Muscle layer of colon (tissue), 2 donors: ENCODE measurements around the gene RAB26.

Experiments used
- H3K27ac ChIP-seq: one replicate; pipeline ENCODE4 v1.7.0; 2013; ENCODE audit warnings: low read depth, mild to moderate bottlenecking, low read length, moderate library complexity
- H3K27me3 ChIP-seq, 2 donors: one replicate each; pipeline ENCODE4 v1.7.0; 2013; ENCODE audit warnings: low read length in 2 of 2, mild to moderate bottlenecking in 2 of 2; ENCODE audit not compliant: insufficient read depth in 2 of 2, control insufficient read depth in 1 of 2
- H3K36me3 ChIP-seq: one replicate; pipeline ENCODE4 v1.7.0; 2013; ENCODE audit warnings: mild to moderate bottlenecking, low read length; ENCODE audit not compliant: insufficient read depth
- H3K4me1 ChIP-seq: one replicate; pipeline ENCODE4 v1.7.0; 2013; ENCODE audit warnings: mild to moderate bottlenecking, low read length; ENCODE audit not compliant: insufficient read depth
- H3K4me3 ChIP-seq, 2 donors: one replicate each; pipeline ENCODE4 v1.7.0; 2013; ENCODE audit warnings: low read length in 2 of 2, low read depth in 1 of 2, mild to moderate bottlenecking in 1 of 2, moderate library complexity in 1 of 2
- H3K9ac ChIP-seq: one replicate; pipeline ENCODE4 v1.7.0; 2013; ENCODE audit warnings: low read length
- H3K9me3 ChIP-seq: one replicate; pipeline ENCODE4 v1.7.0; 2013; ENCODE audit warnings: mild to moderate bottlenecking, low read length
- donor health status: abdominal sarcoma.
- donor health status: Adenocarcinoma of cecum.

The RAB26 gene

GRCh38 chr16:2171601-2172178, 23.3 kb downstream of the RAB26 start:
- no peak overlapping the region for H3K9ac ChIP-seq
- no peak overlapping the region for H3K27ac ChIP-seq
- H3K27me3 ChIP-seq = no peaks in the 10 kb centered on the region
- H3K36me3 ChIP-seq = peaks cover 50% of the 10 kb centered on the region
- H3K4me1 ChIP-seq = no peaks in the 10 kb centered on the region
- no peak overlapping the region for H3K4me3 ChIP-seq
- no peaks in the 10 kb centered on the region for H3K9me3 ChIP-seq

DNA sequence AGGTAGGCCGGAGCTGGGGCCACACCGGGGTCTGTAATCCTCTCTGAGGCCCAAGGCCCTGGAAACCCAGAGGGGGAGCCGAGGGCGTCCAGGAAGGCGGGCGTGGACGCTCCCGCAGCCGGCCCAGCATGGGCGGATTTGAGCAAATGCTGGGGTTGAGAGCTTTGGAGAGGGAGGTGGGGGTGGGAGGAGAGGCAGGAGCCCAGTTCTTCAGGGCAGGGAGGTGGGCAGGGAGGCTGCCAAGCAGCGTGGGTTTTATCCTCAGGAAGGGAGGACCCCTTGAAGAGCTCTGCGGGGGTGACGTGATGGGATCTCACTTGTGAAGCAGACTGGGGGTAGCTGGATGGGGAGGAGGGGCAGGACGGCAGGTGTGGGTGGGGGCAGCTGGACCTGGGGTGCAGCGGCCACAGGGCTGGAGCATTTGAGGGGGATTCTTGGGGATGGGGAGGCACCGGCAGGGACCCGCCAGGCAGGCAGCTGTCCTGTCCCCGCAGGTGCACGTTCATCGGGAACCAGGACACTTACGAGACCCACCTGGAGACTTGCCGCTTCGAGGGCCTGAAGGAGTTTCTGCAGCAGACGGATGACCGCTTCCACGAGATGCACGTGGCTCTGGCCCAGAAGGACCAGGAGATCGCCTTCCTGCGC, 24.4 kb downstream of the RAB26 start:
- H3K36me3 ChIP-seq = peaks cover 40% of the 10 kb centered on the region
- H3K4me3 ChIP-seq = no peak overlapping the region
- no peak overlapping the region for H3K27ac ChIP-seq

DNA sequence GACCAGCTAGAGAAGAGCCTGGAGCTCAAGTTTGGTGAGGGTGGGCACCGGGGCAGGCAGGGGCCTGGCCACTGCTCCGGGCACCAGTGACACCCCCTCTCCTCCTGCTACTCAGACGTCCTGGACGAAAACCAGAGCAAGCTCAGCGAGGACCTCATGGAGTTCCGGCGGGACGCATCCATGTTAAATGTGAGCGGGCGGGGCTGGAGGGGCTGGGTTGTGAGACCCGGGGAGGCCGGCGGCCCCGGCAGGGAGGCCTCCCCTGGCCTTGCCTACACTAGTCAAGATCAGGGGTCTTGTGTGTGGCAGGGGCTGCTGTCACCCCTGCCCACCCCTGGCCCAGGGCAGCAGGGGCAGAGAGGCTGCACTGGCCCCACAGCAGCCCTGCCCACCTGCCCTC, 24.9 kb downstream of the RAB26 start:
- Histone ChIP-seq H3K4me1 (no peaks in the 10 kb centered on the region), H3K9me3 (no peaks in the 10 kb centered on the region), H3K27me3 (no peaks in the 10 kb centered on the region), H3K4me3 (no peak overlapping the region), H3K27ac (no peak overlapping the region), H3K9ac (no peak overlapping the region), H3K36me3 (peaks cover 34% of the 10 kb centered on the region)

More for the DNA sequence above, 24.4 kb downstream of the RAB26 start:
- H3K4me1 ChIP-seq = no peaks in the 10 kb centered on the region
- no peaks in the 10 kb centered on the region for H3K9me3 ChIP-seq
- H3K27me3 ChIP-seq = no peaks in the 10 kb centered on the region
- H3K9ac ChIP-seq = no peak overlapping the region

- Histone ChIP-seq H3K9ac (no peak overlapping the region), H3K27ac (no peak overlapping the region), H3K36me3 (peaks cover 33% of the 10 kb centered on the region), H3K27me3 (no peaks in the 10 kb centered on the region), H3K4me1 (no peaks in the 10 kb centered on the region), H3K9me3 (no peaks in the 10 kb centered on the region), H3K4me3 (no peak overlapping the region)
Observed at GRCh38 chr16:2173916-2174315, 25.5 kb downstream of the RAB26 start.

- Histone ChIP-seq H3K9me3 (no peaks in the 10 kb centered on the region), H3K36me3 (peaks cover 33% of the 10 kb centered on the region), H3K27me3 (no peaks in the 10 kb centered on the region), H3K4me3 (no peak overlapping the region), H3K9ac (no peak overlapping the region), H3K4me1 (no peaks in the 10 kb centered on the region), H3K27ac (no peak overlapping the region)
Observed at GRCh38 chr16:2174396-2175131, 26.1 kb downstream of the RAB26 start.

- Histone ChIP-seq H3K36me3 (peaks cover 33% of the 10 kb centered on the region), H3K4me1 (no peaks in the 10 kb centered on the region), H3K4me3 (no peak overlapping the region), H3K27ac (no peak overlapping the region), H3K9me3 (no peaks in the 10 kb centered on the region), H3K9ac (no peak overlapping the region), H3K27me3 (no peaks in the 10 kb centered on the region)
Observed at GRCh38 chr16:2175454-2175853, 27.0 kb downstream of the RAB26 start.

DNA sequence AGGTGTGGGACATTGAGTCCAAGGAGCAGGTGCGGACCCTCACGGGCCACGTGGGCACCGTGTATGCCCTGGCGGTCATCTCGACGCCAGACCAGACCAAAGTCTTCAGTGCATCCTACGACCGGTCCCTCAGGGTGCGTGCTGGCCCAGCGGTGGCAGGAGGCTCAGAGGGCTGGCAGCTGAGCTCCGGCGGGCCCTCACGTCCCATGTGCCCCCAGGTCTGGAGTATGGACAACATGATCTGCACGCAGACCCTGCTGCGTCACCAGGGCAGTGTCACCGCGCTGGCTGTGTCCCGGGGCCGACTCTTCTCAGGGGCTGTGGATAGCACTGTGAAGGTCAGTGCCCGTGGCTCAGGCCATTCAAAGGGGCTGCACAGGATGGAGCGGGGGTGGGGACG, 27.6 kb downstream of the RAB26 start:
- Histone ChIP-seq H3K27ac (no peak overlapping the region), H3K4me1 (no peaks in the 10 kb centered on the region), H3K9me3 (no peaks in the 10 kb centered on the region), H3K27me3 (no peaks in the 10 kb centered on the region), H3K9ac (no peak overlapping the region), H3K36me3 (peaks cover 33% of the 10 kb centered on the region), H3K4me3 (no peak overlapping the region)

- Histone ChIP-seq H3K27me3 (no peaks in the 10 kb centered on the region), H3K27ac (no peak overlapping the region), H3K4me1 (no peaks in the 10 kb centered on the region), H3K9me3 (no peaks in the 10 kb centered on the region), H3K36me3 (peaks cover 33% of the 10 kb centered on the region), H3K9ac (no peak overlapping the region), H3K4me3 (no peak overlapping the region)
Observed at GRCh38 chr16:2177101-2177500, 28.7 kb downstream of the RAB26 start.

DNA sequence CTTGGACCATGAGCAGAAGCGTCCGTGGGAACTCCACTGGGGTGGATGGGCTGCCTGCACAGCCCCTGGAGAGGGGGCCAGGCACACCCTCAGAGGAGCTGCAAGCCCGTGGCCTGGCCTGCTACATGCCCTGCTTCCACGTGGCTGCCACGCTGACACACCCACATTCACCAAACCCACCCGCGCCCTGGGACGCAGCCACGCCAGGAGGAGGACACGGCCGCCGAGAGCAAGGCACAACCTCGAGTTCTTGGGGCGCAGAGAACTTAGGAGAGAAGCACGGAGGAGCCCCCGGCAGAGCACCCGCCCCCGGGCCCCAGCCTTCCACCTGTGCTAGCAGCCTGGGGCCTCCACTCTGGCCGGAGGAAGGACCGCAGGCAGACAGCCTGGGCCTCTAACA, 29.1 kb downstream of the RAB26 start:
- H3K4me3 ChIP-seq = no peak overlapping the region
- H3K27ac ChIP-seq = no peak overlapping the region
- peaks cover 33% of the 10 kb centered on the region for H3K36me3 ChIP-seq
- H3K4me1 ChIP-seq = no peaks in the 10 kb centered on the region
- no peak overlapping the region for H3K9ac ChIP-seq
- H3K27me3 ChIP-seq = no peaks in the 10 kb centered on the region
- no peaks in the 10 kb centered on the region for H3K9me3 ChIP-seq

GRCh38 chr16:2178321-2179106, 30.1 kb downstream of the RAB26 start:
- Histone ChIP-seq H3K27me3 (no peaks in the 10 kb centered on the region), H3K27ac (no peak overlapping the region), H3K4me3 (no peak overlapping the region), H3K36me3 (peaks cover 26% of the 10 kb centered on the region), H3K4me1 (no peaks in the 10 kb centered on the region), H3K9me3 (no peaks in the 10 kb centered on the region), H3K9ac (no peak overlapping the region)

DNA sequence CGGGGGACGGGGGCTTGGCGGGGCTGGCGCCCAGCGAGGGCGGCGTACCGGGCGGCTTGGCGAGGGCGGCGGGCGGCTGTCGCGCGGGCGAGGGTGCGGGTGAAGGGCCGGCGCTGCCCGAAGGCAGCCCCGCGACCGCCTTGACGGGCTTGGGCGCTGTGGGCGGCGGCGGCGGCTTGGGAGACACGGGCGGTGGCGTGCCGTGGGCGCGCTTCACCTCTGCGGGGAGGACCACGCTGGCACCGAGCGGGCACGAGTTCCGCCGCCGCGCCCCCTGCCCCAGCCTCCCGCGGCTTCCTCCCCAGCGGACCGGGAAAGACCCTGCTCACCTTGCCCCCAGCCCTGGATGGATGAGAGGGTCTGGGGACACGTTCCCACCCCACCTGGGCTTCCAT, 30.7 kb downstream of the RAB26 start:
- no peaks in the 10 kb centered on the region for H3K4me1 ChIP-seq
- H3K4me3 ChIP-seq = no peak overlapping the region
- H3K9me3 ChIP-seq = no peaks in the 10 kb centered on the region
- H3K9ac ChIP-seq = no peak overlapping the region
- H3K27ac ChIP-seq = no peak overlapping the region
- peaks cover 23% of the 10 kb centered on the region for H3K36me3 ChIP-seq
- no peaks in the 10 kb centered on the region for H3K27me3 ChIP-seq
